HL-60/S4 treated with phorbol 12-myristate 13-acetate at 8.2 ng/mL for 4 days and 3 days (cell line): Measurements from ENCODE around the gene NOTCH3.

Source experiments
- in situ Hi-C: fragments of 300-500 bp; cut with MboI; formaldehyde crosslinking; loops from 2 replicates; pipeline ENCODE4 v1.15.0; 2022; ENCODE audit warnings: low sequenced_read_pairs

NOTCH3 gene

DNA sequence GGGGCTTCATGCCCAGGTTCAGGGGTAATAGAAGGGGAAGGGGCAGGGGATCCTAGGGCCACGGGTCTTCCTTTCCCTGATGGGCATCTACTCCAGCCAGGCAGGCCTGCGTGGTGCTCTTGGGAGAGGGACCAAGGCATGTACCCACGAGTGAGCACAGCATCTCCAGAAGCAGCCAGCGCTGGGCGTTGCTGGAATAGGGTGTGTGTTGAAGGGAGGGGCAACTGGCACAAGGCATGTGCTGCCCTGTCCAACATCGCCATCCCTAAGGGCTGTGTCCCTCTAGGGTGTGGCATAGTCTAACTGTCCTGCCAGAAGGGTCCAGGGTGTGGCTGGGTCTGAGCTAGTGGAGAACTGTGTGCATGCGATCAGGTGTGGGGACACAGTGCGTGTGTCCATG is 2.9 kb downstream of the NOTCH3 start:
- in situ Hi-C loops, result no loop called here

DNA sequence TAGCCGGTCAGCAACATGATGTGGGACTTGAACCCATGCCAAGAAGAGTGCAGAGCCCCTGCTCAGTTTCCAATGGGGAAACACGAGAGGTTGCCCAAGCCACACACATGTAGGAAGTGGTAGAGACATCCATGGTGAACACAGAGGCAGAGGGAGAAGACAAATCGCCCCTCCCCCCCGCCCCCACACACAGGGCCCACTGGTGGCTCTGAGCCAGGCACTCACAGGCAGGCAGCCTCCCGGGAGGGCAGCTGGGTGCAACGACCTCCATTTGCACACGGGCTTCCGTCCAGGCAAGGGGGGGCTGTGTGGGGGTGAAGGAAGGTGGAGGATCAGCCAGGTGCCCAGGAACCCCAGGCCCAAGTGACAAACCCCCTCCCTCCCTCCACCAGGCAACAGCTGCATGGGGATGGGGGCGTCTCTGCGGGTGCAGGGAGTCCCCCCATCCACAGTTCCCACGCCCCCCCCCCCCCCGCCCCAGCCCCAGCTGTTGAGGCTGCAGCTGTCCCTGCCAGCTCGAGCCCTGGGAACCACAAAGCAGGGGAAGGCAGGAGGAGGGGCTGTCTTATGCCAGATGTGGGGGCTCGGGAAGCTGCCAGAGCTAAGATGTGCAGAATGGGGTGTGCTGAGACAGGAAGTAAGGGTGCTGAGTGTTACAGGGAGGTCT is 3.4 kb downstream of the NOTCH3 start:
- in situ Hi-C loops, result no loop called here

GRCh38 chr19:15196360-15197005 is 4.3 kb downstream of the NOTCH3 start:
- in situ Hi-C loops, result no loop called here

- in situ Hi-C loops, result no loop called here
Measured at GRCh38 chr19:15195371-15196334, 5.1 kb downstream of the NOTCH3 start.

DNA sequence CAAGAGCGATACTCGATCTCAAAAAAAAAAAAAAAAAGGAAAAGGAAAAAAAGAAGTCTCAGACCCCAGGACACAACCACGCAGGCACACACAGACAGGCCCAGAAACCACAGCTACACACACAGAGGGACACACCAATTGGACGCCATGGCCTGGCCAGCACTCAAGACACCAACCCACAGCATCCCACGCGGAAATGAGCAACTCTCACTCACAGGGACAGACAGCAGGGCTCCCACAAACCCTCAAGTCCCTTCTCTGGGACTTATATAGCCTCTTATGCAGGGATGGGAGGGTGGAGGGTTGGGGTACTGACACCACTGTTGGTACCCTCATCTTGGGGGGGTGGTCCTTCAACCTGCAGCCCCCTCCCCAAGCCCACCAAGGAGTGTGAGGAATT is 5.9 kb downstream of the NOTCH3 start:
- in situ Hi-C loops, result no loop called here

DNA sequence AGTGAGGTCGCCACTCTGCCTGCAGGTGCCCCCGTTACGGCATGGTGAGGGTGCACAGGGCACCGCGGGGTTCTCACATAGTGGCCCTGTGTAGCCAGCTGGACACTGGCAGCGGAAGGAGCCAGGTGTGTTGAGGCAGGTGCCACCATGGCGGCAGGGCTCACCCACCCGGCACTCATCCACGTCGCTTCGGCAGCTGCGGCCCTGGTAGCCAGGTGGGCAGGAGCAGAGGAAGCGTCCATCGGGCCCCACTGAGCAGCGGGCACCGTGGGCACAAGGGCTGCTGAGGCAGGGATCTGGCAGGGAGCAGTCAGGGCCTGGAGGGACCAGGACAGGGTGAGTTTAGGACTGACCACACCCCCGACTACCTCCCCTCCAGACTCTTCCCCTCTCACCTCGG is 8.8 kb downstream of the NOTCH3 start:
- in situ Hi-C loops, result no loop called here

- in situ Hi-C loops, result no loop called here
Measured at GRCh38 chr19:15191514-15191913, 9.3 kb downstream of the NOTCH3 start.

- in situ Hi-C loops, result loop anchor here (10.0 kb wide), 1 partner anchor 66 kb away; no protein-coding TSS in a partner anchor
Measured at GRCh38 chr19:15188851-15189250, 11.9 kb downstream of the NOTCH3 start.

DNA sequence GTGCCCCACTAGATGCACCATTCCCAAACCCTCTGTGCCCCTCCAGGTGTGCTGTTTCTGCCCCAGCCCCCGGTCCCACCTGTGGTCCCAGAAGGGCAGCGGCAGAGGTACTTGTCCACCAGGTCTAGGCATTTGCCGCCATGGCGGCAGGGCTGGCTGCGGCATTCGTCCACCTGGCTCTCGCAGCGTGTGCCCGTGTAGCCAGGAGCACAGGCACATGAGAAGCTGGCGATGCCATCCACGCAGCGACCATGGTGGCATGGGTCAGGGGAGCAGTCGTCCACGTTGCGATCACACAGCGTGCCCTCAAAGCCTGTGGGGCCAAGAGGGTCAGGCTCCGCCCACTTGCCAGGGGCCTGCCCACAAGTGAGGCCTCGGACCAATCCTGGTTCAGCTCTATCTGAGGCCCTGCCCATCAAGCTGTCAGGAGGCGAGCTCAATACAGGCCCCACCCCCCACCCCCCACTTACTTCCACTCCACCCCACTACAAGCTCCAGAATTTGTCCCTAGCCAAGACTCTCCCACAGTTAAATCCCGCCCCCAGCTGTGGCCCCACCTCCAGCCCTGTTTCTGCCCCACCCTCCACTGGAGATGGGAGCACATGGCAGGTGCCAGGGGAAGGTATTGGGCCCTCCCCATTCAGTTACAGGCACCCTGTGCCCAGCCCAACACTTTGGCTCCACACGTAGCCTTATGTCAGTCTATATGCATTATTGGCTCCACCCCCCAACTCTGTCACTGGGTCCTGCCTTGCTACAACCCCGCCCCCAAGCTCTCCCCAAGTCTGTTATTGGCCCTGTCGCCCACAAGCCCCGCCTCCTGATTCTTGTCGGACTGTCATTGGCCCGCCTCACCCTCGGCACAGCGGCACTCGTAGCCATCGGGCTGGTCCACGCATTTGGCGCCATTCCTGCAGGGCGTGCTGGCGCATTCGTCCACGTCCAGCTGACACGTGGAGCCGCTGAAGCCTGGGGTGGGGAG is 13.5 kb downstream of the NOTCH3 start:
- in situ Hi-C loops, result loop anchor here (10.0 kb wide), 1 partner anchor 67 kb away; no protein-coding TSS in a partner anchor

DNA sequence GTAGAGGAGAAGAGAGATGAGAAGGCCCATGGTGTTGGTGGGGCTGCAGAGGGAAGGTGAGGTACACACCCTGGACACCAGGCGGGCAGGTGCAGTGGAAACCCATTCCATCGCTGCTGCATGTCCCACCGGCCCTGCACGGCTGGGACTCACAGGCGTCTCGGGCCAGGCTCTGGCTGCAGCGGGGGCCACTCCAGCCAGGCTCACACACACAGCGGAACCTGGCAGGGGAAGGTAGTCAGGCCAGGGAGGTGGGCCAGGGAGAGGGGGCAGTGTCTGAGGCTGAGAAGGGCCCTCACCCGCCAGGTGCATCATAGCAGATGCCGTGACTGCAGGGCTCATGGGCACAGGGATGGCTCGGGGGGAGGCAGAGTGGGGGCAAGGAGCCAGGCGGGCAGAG is 15.6 kb downstream of the NOTCH3 start:
- in situ Hi-C loops, result loop anchor here (10.0 kb wide), 1 partner anchor 70 kb away; no protein-coding TSS in a partner anchor

GRCh38 chr19:15184776-15185175 is 16.0 kb downstream of the NOTCH3 start:
- in situ Hi-C loops, result loop anchor here (10.0 kb wide), 1 partner anchor 70 kb away; no protein-coding TSS in a partner anchor

DNA sequence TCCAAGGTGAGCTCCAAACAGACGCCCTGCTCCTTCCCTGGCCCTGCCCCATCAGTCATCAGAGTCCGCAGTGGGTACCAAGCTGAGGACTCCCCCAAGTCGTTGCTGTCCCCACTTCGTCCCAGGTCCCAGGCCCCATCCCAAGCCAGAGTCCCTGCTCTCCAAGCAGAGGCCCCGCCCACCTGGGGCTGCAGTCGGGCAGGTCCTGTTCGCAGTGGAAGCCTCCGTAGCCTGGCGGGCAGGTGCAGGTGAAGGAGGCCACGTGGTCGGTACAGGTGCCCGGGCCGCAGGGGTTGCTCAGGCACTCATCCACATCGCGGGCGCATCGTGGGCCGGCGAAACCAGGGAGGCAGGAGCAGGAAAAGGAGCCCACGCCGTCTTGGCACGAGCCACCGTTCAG is 19.4 kb downstream of the NOTCH3 start:
- in situ Hi-C loops, result loop anchor here (10.0 kb wide), 1 partner anchor 73 kb away; no protein-coding TSS in a partner anchor

DNA sequence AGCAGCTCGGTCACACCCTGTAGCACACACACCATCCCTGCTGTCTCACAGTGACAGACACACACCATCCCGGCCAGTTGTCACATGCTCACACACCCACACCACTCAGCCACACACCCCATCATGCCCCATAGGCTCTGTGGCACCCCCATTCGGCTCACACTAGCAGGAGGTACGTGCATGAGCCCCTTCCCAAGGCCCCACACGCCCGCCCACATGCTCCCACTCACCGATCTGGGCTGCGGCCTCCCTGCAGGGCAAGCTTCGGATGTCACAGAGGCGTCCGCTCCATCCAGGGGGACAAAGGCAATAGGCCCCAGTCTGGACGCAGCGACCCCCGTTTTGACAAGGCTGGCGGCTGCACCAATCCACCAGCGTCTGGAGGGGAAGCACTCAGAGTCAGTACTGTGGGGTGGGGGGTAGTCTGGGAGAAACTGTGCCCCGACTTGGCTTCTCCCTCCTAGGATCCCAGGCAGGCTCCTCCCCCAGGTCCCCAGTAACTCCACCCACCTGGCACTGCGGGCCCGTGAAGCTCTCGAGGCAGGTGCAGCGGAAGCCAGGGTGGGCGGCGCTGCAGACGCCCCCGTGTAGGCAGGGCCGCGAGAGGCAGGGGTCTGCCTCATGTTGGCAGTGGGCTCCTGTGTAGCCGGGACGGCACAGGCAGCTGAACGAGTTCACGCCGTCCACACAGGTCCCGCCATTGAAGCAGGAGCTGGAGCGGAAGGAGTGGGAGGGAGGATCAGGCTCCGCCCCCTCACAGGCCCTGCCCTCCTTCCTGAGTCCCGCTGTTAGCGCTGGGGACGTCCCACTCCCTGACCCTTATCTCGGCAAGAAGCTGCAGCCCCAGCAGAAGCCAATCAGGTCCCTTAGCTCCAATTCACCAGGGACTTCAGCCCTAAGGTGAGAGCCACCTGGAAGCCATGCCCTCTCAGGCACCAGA is 20.1 kb downstream of the NOTCH3 start:
- in situ Hi-C loops, result loop anchor here (10.0 kb wide), 1 partner anchor 74 kb away; no protein-coding TSS in a partner anchor

DNA sequence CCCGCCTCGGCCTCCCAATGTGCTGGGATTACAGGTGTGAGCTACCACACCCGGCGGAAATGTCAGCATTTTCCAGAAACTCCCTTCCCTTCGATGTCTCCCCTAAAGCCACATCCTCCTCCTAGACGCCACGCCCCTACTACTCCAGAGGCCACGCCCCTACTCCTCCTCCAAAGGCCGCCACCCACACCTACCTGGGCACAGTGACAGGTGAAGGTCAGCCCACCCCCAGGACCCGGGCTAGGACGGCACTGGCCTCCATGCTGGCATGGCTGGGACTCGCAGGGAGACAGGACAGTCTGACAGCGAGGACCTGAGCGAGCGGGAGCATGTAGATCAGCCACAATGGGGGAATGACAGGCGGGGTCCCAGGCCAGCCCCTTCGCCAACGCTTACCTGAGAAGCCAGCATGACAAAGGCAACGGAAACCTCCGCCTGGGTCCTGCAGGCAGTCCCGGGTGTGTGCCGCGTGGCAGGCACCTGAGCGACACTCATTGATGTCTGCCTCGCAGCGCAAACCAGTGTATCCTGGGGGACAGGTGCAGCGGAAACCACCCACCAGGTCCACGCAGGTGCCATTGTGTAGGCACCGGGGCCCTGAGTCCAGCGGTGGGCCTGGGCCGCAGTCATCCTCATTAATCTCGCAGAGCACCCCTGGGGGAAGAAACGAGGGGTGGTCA is 22.0 kb downstream of the NOTCH3 start:
- in situ Hi-C loops, result no loop called here

DNA sequence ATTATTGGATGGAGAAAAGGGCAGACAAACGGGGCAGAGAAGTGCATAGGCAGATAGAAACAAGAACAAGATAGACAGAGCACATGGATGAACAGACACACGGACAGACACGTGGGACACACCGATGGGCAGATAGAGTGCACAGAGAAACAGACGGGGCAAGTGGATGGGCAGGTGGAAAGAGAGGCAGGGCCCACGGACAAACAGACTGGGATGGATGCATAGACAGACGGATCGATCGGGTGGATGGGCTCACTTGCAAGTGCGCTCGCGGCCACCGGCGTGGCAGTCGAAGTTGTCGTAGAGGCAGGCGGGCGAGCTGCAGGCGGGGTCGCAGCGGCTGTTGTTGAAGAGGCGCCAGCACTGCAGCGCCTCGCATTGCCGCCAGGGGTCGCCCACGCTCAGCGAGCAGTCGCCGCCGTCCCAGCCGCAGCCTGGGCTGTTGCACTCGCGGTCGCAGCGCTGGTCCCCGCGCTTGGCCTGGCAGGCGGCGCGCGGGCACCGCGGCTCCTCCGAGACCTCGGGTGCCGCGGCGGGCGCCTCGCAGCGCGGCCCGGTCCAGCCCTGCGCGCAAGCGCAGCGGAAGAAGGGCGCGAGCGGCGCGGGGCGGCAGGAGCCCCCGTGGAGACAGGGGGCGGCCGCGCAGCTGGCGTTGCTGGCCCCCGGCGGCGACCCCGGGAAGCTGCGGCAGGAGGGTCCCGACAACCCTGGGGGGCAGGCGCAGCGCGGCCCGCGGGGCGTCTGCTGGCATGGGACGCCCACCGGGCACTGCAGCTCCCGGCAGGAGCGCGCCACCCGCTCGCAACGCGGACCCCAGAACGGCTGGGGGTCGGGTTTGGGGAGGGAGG is 23.3 kb downstream of the NOTCH3 start:
- in situ Hi-C loops, result no loop called here

- in situ Hi-C loops, result no loop called here
Measured at GRCh38 chr19:15175609-15176008, 25.2 kb downstream of the NOTCH3 start.

DNA sequence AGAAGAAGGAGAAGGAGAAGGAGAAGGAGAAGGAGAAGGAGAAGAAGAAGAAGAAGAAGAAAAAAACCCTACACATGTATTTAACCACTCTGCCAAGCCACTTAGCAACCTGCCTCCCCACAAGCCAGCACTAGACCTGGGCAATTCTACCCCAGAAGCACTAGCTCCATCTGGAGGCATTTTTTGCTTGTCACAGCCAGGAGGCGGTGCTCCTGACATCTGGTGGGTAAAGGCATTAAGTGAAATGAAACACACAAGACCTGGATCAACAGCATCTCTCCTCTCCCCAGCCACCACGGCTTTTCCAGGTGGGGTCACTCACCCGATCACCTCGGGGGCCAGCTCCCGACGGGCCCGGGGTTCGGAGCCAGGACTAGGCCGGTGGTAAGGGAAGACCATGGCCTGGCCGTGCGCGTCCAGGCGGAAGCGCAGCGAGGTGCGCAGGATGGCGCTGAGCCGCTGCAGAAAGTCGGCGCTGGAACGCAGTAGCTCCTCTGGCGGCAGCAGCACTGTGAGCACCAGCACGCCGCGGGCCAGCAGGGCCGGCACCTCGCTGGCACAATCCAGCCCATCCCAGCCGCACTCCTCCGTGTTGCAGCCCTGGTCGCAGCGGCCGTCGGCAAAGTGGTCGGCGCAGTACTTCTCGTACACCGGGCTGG is 26.9 kb downstream of the NOTCH3 start:
- in situ Hi-C loops, result no loop called here
